Fibroblast of skin of abdomen (primary cell): ENCODE measurements around the gene PDE4A. TPM values are rescaled to one million over a fixed set of nuclear protein-coding genes. Genes with fewer than 3 reads are reported as not detected.
A peak's percentile ranks its signal among the peaks of the same experiment; 100 is the strongest.
"Not testable (repeated sequence)": the region's sequence is repeated elsewhere in the genome, so short reads cannot be mapped to it uniquely, and the experiment has no call there.

Source experiments
- DNase-seq: peaks from one replicate; pipeline ENCODE4 v3.0.0-alpha.2; 2013
- polyA plus RNA-seq, 2 experiments: library from polyadenylated mRNA; unstranded; fragments of 120-200 nt; gene quantifications; one replicate each; pipeline ENCODE4 v1.2.1, GENCODE V29; 2013; ENCODE audit not compliant: insufficient read length in 2 of 2

Gene PDE4A
- 5.5 TPM for polyA plus RNA-seq (2013, experiment 1 of 2; ENCODE audit: insufficient read length)
- polyA plus RNA-seq (2013, experiment 2 of 2; ENCODE audit: insufficient read length), result 5.8 TPM

GRCh38 chr19:10420444-10421239 lies at the start of gene PDE4A:
Gene PDE4A (plus strand): TSS chr19:10420538. CDS start chr19:10420765, 227 bp downstream.
- DNase-seq, result peak; percentile 27

DNA sequence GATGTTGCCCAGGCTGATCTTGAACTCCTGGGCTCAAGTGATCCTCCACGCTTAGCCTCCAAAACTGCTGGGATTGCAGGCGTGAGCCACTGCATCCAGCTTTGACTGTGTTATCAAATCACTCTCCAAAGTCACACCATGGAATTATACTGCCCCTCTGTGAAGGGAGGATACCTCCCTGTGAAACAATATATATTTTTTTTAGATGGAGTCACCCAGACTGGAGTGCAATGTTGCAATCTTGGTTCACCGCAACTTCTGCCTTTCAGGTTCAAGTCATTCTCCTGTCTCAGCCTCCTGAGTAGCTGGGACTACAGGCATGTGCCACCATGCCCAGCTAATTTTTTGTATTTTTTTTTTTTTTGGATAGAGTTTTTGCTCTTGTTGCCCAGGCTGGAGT lies 47.6 kb upstream of the PDE4A start:
- DNase-seq, result no peak

DNA sequence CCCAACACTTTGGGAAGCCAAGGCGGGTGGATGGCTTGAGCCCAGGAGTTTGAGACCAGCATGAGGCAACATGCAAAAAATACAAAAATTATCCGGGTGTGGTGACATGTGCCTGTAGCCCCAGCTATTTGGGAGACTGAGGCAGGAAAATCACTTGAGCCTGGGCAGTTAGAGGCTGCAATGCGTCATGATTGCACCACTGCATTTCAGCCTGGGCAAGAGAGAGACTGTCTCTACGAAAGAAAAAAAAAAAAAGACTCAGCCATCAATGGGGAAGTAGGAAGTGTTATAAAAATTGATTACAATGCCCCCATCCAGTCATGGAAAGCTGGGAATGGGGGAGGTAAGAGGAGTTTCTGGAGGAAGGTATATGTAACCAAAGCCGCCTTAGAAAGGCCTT lies 45.4 kb upstream of the PDE4A start:
- no peak for DNase-seq

- DNase-seq, result not testable (repeated sequence)
Observed at GRCh38 chr19:10377140-10377640, 43.1 kb upstream of the PDE4A start.

- no peak for DNase-seq
Observed at GRCh38 chr19:10378124-10378523, 42.2 kb upstream of the PDE4A start.

- DNase-seq, result no peak
Observed at GRCh38 chr19:10379880-10380312, 40.4 kb upstream of the PDE4A start.

DNA sequence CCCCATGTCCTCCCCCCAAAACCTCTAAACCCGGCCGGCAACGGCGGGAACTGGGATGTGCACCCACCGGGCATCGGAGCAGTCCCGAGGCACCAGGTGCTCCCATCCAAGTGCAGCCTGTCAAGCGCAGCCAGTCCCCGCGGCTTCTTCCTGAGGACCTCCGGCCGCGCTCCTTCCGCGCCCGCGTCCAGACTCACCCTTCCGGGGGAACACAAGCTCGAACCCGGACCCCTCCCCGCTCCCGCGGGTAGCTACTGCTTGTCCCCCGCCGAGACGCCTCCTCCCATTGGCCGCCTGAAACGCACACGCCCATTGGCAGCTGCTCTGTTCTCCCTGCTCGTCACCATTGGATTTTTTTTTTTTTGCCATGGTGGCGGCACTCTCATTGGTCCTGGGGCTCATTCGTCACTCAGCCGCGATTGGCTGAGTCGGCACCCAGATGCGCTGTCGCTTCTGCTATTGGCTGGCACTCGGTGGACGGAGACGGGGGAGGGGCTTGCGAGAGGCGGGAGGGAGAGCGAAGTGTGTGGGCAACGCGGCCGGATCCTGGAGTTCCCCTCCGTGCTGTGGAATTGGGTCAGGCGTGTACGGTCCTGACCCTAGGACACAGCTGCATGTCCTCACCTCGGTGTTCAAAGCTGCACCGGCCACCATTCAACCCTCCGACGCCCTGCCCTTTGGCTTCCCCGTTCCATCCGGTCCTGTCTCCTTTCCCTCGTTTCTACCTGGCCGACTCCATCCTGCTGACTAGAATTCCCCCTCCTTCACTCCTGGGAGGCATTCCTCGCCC lies 39.8 kb upstream of the PDE4A start, which contains the start of gene TYK2:
Gene TYK2, minus strand, starts transcription at position 260 of the 790 bp plus-strand sequence. CDS start 2,166 bp downstream, outside the sequence.
- DNase-seq, result peak; percentile 99

GRCh38 chr19:10383223-10383499 lies 37.2 kb upstream of the PDE4A start:
- not testable (repeated sequence) for DNase-seq

GRCh38 chr19:10384580-10384979 lies 35.8 kb upstream of the PDE4A start:
- no peak for DNase-seq

- peak; percentile 68 for DNase-seq
Observed at GRCh38 chr19:10388957-10389356, 31.4 kb upstream of the PDE4A start.

DNA sequence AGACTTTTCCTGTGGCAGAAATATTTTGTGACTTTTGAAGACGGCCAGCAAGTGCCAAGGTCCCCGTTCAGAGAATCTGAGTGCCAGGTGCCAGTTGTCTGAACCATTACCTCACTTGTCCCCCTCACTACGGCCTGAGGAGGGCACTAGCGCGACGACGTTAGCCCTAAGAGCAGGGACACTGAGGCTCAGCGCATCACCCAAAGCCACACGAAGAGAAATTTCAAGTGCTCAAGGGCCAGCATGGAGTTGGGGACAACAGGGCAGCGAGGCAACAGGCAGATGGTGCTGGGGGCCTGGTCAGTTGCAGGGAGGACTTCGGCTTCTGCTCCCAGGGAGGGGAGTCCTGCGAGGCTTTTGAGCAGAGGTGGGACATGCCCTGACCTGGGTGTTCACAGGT lies 30.5 kb upstream of the PDE4A start:
- DNase-seq, result no peak

DNA sequence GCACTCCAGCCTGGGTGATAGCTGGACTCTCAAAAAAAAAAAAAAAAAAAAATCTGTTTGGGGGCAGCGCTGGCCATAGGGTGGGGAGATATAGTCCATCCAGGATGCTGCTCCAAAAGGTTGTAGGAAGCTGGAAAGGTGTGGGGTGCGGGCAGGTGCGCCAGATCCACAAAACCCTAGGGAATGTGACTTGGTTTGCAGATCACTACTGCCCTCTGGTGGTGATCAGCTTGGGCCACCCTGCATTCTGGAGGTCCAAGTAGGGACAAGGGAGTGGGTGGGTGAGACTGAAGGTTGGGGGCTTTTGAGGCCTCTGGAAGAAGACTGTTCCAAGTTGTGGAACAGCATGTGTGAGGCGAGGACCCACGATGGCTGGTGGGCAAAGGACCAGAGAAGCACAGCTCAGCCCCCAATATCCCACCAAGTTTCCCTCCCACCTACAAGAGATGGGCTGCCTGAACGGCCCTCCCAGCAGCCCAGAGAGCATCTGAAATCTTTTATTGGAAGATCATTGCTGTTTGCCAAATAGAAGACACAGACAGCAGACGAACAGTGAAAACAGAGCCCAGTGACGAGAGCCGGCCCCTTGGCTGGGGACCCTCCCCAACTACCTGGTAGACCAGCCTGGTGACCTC lies 29.6 kb upstream of the PDE4A start:
- DNase-seq, result peak; percentile 48

- no peak for DNase-seq
Observed at GRCh38 chr19:10392120-10392519, 28.2 kb upstream of the PDE4A start.

- DNase-seq, result no peak
Observed at GRCh38 chr19:10393137-10393536, 27.2 kb upstream of the PDE4A start.

DNA sequence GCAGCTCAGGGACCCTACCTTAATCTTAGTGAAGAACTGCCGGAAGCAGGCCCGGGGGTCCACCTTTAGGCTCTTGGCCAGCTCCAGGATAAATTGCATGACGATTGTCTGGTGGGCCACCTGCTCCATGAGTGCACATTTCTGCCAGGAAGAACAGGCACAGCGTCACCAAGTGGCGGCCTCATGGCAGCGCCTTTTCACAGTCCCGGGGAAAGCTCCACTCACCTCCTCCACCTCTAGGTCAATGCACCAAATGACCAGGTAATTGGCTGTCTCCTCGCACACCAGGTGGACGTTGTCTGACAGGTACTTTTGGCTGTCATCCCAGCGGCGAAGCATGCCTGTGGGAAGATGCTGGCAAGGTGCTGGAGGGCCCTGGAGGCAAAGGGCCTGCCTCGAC lies 25.3 kb upstream of the PDE4A start:
- DNase-seq, result no peak

GRCh38 chr19:10395436-10395835 lies 24.9 kb upstream of the PDE4A start:
- DNase-seq, result no peak

GRCh38 chr19:10395917-10396316 lies 24.4 kb upstream of the PDE4A start:
- no peak for DNase-seq

DNA sequence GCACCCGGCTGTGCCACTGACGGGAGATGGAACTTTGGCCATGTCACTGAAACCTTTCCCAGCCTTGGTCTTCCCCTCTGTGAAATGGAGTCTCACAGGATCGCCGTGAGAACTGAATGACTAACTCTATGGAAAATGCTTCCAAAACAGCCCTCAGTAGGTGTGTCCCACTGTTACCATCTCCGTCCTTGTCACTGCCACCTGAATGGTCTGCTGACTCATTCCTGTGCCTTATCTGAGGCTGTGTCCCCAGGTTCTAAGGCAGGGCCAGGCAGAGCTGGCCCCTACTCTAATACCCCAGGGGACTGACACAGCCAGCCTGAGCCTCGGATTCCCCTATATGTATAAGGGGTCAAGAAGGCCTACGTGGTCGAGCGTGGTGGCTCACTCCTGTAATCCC lies 21.5 kb upstream of the PDE4A start:
- no peak for DNase-seq

- not testable (repeated sequence) for DNase-seq
Observed at GRCh38 chr19:10399340-10399739, 21.0 kb upstream of the PDE4A start.

DNA sequence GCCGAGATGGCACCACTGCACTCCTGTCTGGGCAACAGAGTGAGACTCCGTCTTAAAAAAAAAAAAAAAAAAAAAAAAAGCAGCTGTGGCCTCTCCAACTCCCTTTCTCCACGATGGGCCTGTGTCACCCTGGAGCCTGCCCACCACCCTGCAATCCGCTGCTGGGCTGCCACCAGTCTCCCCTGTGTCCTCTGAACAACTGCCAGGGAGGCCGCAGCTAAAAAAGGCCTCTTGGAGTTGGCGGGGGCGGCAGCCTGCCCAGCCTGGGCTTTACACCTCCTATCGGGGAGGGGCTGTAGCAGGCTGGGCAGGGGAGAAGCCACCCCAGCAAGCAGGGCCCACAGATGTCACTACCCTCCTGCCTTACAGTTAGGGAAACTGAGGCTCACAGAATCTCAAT lies 20.5 kb upstream of the PDE4A start:
- no peak for DNase-seq

DNA sequence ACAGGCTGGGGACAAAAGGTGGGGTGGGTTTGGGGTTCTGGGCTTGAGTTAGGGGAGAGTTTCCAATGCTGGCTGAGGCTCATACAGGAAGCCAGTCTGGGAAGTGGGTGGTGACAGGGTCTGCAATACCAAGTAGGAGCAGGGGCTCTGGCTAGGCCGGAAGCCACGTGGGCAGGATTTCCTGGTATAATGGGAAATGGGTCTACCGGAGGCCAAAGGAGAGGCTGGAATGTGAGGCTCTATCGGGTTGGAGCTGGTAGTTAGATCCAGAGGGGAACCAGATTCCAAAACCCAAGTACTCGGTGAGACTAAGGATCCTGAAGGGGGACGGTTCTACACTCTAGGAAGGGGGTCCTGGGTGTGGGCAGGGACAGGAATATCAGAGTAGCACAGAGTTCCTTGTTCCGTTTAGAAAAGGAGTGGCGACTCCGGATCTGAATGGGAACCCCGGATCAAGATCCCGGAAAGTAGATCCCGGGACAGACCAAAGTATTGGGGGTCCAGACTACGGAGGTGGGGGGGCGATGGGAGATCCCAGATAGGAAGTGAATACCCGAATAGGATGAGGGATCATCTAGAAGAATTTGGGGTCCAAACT lies 17.8 kb upstream of the PDE4A start:
- DNase-seq, result peak; percentile 41
